ENCODE data around the gene CSNK2A3. TPM values are rescaled to one million over a fixed set of nuclear protein-coding genes. Genes with fewer than 3 reads are reported as not detected.

Gene CSNK2A3
- polyA plus RNA-seq, 1 donor (not counting 4 experiments of a cell fraction or from before 2014, with no cell fraction given), result 2.6 TPM

DNA sequence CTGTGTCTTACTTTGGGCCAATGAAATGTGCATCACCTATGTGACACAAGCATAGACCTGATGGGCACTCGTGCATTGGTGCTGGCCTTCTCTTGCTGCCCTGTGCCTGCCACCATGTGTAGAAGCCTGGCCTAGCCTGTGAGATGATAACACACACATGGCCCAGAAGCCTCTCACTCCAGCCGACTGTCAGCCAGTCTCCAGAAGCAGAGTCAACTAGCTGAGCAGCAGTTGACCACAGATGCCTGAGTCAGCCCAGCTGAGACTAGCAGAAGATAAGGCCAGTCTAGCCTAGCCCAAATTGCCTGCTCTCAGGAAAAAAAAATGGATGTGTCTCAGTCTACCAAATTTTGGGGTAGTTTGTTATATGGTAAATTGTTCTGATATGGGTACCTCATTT lies 46.2 kb downstream of the CSNK2A3 start:
- Histone ChIP-seq H3K4me3 (ENCODE audit: control insufficient read depth in 2 of 3, extremely low read depth in 1 of 3, insufficient read depth in 2 of 3, low read depth in 1 of 3, low read length in 3 of 3) (no peak overlapping the region), H3K36me3 (ENCODE audit: control insufficient read depth in 2 of 2, extremely low read depth in 1 of 2, insufficient read depth in 2 of 2, low read length in 2 of 2) (no peaks in the 10 kb centered on the region), H3K27me3 (ENCODE audit: control insufficient read depth, extremely low read depth, insufficient read depth, low read length) (no peaks in the 10 kb centered on the region), H3K27ac (ENCODE audit: control insufficient read depth, insufficient read depth, low read length) (no peak overlapping the region), H3K4me2 (ENCODE audit: control insufficient read depth, extremely low read depth, insufficient read depth, low read depth, low read length) (no peak overlapping the region), H3K9me1 (ENCODE audit: control insufficient read depth, extremely low read depth, insufficient read depth, low read length) (no peaks in the 10 kb centered on the region), H3K79me2 (ENCODE audit: control insufficient read depth, insufficient read depth, low read length) (no peaks in the 10 kb centered on the region), H3K4me1 (ENCODE audit: control insufficient read depth, extremely low read depth, insufficient read depth, low read length) (no peaks in the 10 kb centered on the region), H2AFZ (ENCODE audit: control insufficient read depth, low read length) (no peak overlapping the region), H3K9me3 (ENCODE audit: control insufficient read depth, low read depth, low read length) (no peaks in the 10 kb centered on the region), H4K20me1 (ENCODE audit: control insufficient read depth, extremely low read depth, insufficient read depth, low read length) (peaks cover 4% of the 10 kb centered on the region), H3K9ac (ENCODE audit: control insufficient read depth, extremely low read depth, insufficient read depth, low read length) (no peak overlapping the region)
- TF ChIP-seq, protein P1, sequence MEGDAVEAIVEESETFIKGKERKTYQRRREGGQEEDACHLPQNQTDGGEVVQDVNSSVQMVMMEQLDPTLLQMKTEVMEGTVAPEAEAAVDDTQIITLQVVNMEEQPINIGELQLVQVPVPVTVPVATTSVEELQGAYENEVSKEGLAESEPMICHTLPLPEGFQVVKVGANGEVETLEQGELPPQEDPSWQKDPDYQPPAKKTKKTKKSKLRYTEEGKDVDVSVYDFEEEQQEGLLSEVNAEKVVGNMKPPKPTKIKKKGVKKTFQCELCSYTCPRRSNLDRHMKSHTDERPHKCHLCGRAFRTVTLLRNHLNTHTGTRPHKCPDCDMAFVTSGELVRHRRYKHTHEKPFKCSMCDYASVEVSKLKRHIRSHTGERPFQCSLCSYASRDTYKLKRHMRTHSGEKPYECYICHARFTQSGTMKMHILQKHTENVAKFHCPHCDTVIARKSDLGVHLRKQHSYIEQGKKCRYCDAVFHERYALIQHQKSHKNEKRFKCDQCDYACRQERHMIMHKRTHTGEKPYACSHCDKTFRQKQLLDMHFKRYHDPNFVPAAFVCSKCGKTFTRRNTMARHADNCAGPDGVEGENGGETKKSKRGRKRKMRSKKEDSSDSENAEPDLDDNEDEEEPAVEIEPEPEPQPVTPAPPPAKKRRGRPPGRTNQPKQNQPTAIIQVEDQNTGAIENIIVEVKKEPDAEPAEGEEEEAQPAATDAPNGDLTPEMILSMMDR (optimal IDR thresholded peaks at IDR 0.05 in 1 of 3, IDR thresholded peaks at IDR 0.05 in 1 of 3, conservative IDR thresholded peaks at IDR 0.05 in 1 of 3; ENCODE audit: extremely low read depth in 1 of 3, insufficient read depth in 2 of 3, low read length in 3 of 3), result no peak
- no peak for TF ChIP-seq EZH2 (IDR thresholded peaks at IDR 0.05; ENCODE audit: low read length)
- DNase-seq (ENCODE audit: low read depth, low spot score) (no peak), FAIRE-seq (no peak)
- dilution Hi-C loops (cut with MboI; ENCODE audit: extremely low pct_ligation_motif_present, low sequenced_read_pairs), result no loop called here

DNA sequence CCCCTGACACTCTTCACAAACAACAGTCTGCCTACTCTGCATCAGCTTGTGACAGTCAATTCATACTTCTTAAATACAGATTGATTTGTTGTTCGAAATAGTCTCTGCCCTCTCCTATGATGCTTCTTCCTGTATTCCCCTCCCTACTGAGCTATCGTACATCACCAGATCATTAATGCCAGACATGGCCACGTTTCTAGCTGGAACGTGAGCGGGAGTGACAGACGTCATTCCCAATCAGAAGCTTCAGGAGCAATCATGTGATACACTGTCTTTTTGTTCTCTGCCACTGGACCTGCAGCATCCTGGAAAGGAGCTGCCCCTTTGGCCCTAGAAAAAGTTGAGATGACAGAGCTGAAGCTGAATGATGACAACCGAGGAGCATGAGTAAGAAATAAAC lies 48.5 kb downstream of the CSNK2A3 start:
- no peak overlapping the region for H2AFZ ChIP-seq (ENCODE audit: control insufficient read depth, low read length)
- peaks cover 4% of the 10 kb centered on the region for H4K20me1 ChIP-seq (ENCODE audit: control insufficient read depth, extremely low read depth, insufficient read depth, low read length)
- FAIRE-seq (no peak), DNase-seq (ENCODE audit: low read depth, low spot score) (no peak)
- H3K27me3 ChIP-seq (ENCODE audit: control insufficient read depth, extremely low read depth, insufficient read depth, low read length), result no peaks in the 10 kb centered on the region
- H3K9me3 ChIP-seq (ENCODE audit: control insufficient read depth, low read depth, low read length), result no peaks in the 10 kb centered on the region
- TF ChIP-seq, protein P1 (optimal IDR thresholded peaks at IDR 0.05 in 1 of 3, IDR thresholded peaks at IDR 0.05 in 1 of 3, conservative IDR thresholded peaks at IDR 0.05 in 1 of 3; ENCODE audit: extremely low read depth in 1 of 3, insufficient read depth in 2 of 3, low read length in 3 of 3), result no peak
- TF ChIP-seq EZH2 (IDR thresholded peaks at IDR 0.05; ENCODE audit: low read length), result no peak
- no peak overlapping the region for H3K9ac ChIP-seq (ENCODE audit: control insufficient read depth, extremely low read depth, insufficient read depth, low read length)
- no peaks in the 10 kb centered on the region for H3K79me2 ChIP-seq (ENCODE audit: control insufficient read depth, insufficient read depth, low read length)
- no peak overlapping the region for H3K4me3 ChIP-seq (ENCODE audit: control insufficient read depth in 2 of 3, extremely low read depth in 1 of 3, insufficient read depth in 2 of 3, low read depth in 1 of 3, low read length in 3 of 3)
- H3K27ac ChIP-seq (ENCODE audit: control insufficient read depth, insufficient read depth, low read length), result no peak overlapping the region
- no peak overlapping the region for H3K4me2 ChIP-seq (ENCODE audit: control insufficient read depth, extremely low read depth, insufficient read depth, low read depth, low read length)
- dilution Hi-C loops (cut with MboI; ENCODE audit: extremely low pct_ligation_motif_present, low sequenced_read_pairs), result no loop called here
- no peaks in the 10 kb centered on the region for H3K9me1 ChIP-seq (ENCODE audit: control insufficient read depth, extremely low read depth, insufficient read depth, low read length)
- no peaks in the 10 kb centered on the region for H3K36me3 ChIP-seq (ENCODE audit: control insufficient read depth in 2 of 2, extremely low read depth in 1 of 2, insufficient read depth in 2 of 2, low read length in 2 of 2)
- H3K4me1 ChIP-seq (ENCODE audit: control insufficient read depth, extremely low read depth, insufficient read depth, low read length), result no peaks in the 10 kb centered on the region

All from keratinocyte (primary cell).